Sigmoid colon (tissue), 3 donors: ENCODE results near the gene NUP214.
"Not testable (repeated sequence)": the region's sequence is repeated elsewhere in the genome, so short reads cannot be mapped to it uniquely, and the experiment has no call there.

ENCODE experiments used
- POLR2A ChIP-seq, 2 donors: fragments of 450-650 bp; IDR thresholded peaks; one replicate each; pipeline ENCODE4 v1.6.1; 2016; ENCODE audit warnings: antibody characterized with exemption in 2 of 2, mild to moderate bottlenecking in 2 of 2, moderate library complexity in 2 of 2
- TF ChIP-seq, protein P1 (sequence below), 4 experiments: fragments of 450-650 bp in 3 of 4; fragments of 200-600 bp in 1 of 4; IDR thresholded peaks; one replicate each; pipeline ENCODE4 v1.5.1; 2016 to 2019; ENCODE audit warnings: antibody characterized with exemption in 4 of 4, mild to moderate bottlenecking in 3 of 4, moderate library complexity in 2 of 4

DNA sequence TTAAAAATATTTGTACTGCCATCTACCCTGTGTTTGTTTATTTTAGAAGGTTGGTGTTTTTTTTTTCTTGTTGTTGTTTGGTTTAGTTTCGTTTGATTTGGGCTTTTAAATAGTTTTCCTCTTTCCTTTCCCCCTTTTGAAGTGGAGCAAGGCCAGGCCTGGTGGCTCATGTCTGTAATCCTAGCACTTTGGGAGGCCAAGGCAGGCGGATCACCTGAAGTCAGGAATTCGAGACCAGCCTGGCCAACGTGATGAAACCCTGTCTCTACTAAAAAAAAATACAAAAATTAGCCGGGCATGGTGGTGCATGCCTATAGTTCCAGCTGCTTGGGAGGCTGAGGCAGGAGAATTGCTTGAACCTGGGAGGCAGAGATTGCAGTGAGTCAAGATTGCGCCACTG, 65.6 kb downstream of the NUP214 start:
- TF ChIP-seq, protein P1, sequence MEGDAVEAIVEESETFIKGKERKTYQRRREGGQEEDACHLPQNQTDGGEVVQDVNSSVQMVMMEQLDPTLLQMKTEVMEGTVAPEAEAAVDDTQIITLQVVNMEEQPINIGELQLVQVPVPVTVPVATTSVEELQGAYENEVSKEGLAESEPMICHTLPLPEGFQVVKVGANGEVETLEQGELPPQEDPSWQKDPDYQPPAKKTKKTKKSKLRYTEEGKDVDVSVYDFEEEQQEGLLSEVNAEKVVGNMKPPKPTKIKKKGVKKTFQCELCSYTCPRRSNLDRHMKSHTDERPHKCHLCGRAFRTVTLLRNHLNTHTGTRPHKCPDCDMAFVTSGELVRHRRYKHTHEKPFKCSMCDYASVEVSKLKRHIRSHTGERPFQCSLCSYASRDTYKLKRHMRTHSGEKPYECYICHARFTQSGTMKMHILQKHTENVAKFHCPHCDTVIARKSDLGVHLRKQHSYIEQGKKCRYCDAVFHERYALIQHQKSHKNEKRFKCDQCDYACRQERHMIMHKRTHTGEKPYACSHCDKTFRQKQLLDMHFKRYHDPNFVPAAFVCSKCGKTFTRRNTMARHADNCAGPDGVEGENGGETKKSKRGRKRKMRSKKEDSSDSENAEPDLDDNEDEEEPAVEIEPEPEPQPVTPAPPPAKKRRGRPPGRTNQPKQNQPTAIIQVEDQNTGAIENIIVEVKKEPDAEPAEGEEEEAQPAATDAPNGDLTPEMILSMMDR (IDR thresholded peaks at IDR 0.05), result not testable (repeated sequence)
- TF ChIP-seq POLR2A (IDR thresholded peaks at IDR 0.05), result not testable (repeated sequence)
